IMR-90 (cell line): ENCODE results near the gene SHROOM4. TPM values are rescaled to one million over a fixed set of nuclear protein-coding genes. Genes with fewer than 3 reads are reported as not detected.

Source experiments
- ATAC-seq: fragments of 200-7000 bp; cut with Tn5 transposase; 2 replicates; pipeline ENCODE4 v1.9.1; 2020; ENCODE audit warnings: low read depth, mild to moderate bottlenecking, moderate library complexity
- BruUV-seq: library from RNA; stranded (reverse); fragments of 400-500 nt; replicated peaks from 2 replicates; lab custom pipeline; 2021; lab: Mats Ljungman, UMichigan
- CTCF ChIA-PET: fragments of 300-600 bp; formaldehyde crosslinking; extraction: SDS; loops from one replicate; lab custom pipeline; 2021; ENCODE audit warnings: antibody characterized with exemption; lab: Yijun Ruan, JAX
- POLR2A ChIA-PET: fragments of 300-600 bp; sonication (Branson Sonifier 250); formaldehyde crosslinking; loops from one replicate; lab custom pipeline; 2022; ENCODE audit warnings: antibody characterized with exemption; ENCODE audit not compliant: unreplicated experiment; lab: Charles Lee
- DNase-seq: peaks from one replicate; pipeline ENCODE4 v3.0.0; 2013
- H2AFZ ChIP-seq: replicated peaks from 2 replicates; pipeline ENCODE3; 2013; ENCODE audit warnings: low read length, mild to moderate bottlenecking; ENCODE audit not compliant: poor library complexity
- H2AK5ac ChIP-seq: 2 replicates; pipeline ENCODE4 v1.6.1; 2013; ENCODE audit warnings: low read depth, low read length, inconsistent platforms
- H2AK9ac ChIP-seq: replicated peaks from 2 replicates; pipeline ENCODE3; 2013; ENCODE audit warnings: mild to moderate bottlenecking, low read depth, low read length, moderate library complexity; ENCODE audit not compliant: poor library complexity
- H2BK120ac ChIP-seq: 2 replicates; pipeline ENCODE4 v1.6.1; 2013; ENCODE audit warnings: low read depth, low read length, inconsistent platforms
- H2BK15ac ChIP-seq: 3 replicates; pipeline ENCODE4 v1.6.1; 2013; ENCODE audit warnings: low read depth, low read length, inconsistent platforms
- H2BK20ac ChIP-seq: 2 replicates; pipeline ENCODE4 v1.6.1; 2013; ENCODE audit warnings: low read depth, mild to moderate bottlenecking, inconsistent platforms, low read length, moderate library complexity
- H2BK5ac ChIP-seq: 2 replicates; pipeline ENCODE4 v1.6.1; 2013; ENCODE audit warnings: mild to moderate bottlenecking, low read depth, low read length, inconsistent platforms; ENCODE audit not compliant: poor library complexity, severe bottlenecking
- H3K14ac ChIP-seq: replicated peaks from 2 replicates; pipeline ENCODE4 v1.6.1; 2013; ENCODE audit warnings: low read depth, low read length, inconsistent platforms
- H3K18ac ChIP-seq: 2 replicates; pipeline ENCODE4 v1.6.1; 2013; ENCODE audit warnings: low read depth, low read length, control low read depth
- H3K23ac ChIP-seq: 2 replicates; pipeline ENCODE4 v1.6.1; 2013; ENCODE audit warnings: low read depth, low read length, inconsistent platforms
- H3K27ac ChIP-seq: 2 replicates; pipeline ENCODE4 v1.5.1; 2013; ENCODE audit warnings: mild to moderate bottlenecking, control low read depth, low read length; ENCODE audit not compliant: insufficient read depth
- H3K27me3 ChIP-seq: 2 replicates; pipeline ENCODE4 v1.6.1; 2013; ENCODE audit warnings: low read length; ENCODE audit not compliant: control insufficient read depth, insufficient read depth
- H3K36me3 ChIP-seq: 2 replicates; pipeline ENCODE4 v1.6.1; 2013; ENCODE audit warnings: low read length, mixed read lengths; ENCODE audit not compliant: control insufficient read depth, insufficient read depth
- H3K4ac ChIP-seq: 2 replicates; pipeline ENCODE4 v1.6.1; 2013; ENCODE audit warnings: low read depth, low read length, inconsistent platforms
- H3K4me1 ChIP-seq: 2 replicates; pipeline ENCODE4 v1.6.1; 2013; ENCODE audit warnings: low read length, mixed read lengths; ENCODE audit not compliant: control insufficient read depth, insufficient read depth
- H3K4me2 ChIP-seq: 2 replicates; pipeline ENCODE4 v1.6.1; 2013; ENCODE audit warnings: low read depth, mild to moderate bottlenecking, control low read depth, low read length, moderate library complexity
- H3K4me3 ChIP-seq: 2 replicates; pipeline ENCODE4 v1.5.1; 2013; ENCODE audit warnings: low read depth, mild to moderate bottlenecking, control low read depth, low read length, moderate library complexity; ENCODE audit not compliant: insufficient read depth
- H3K56ac ChIP-seq: 2 replicates; pipeline ENCODE4 v1.6.1; 2013; ENCODE audit warnings: low read length, inconsistent platforms; ENCODE audit not compliant: insufficient read depth; ENCODE audit errors: extremely low read depth
- H3K79me1 ChIP-seq, 2 experiments: 2 replicates each; pipeline ENCODE4 v1.6.1; 2013; ENCODE audit warnings: low read length in 2 of 2, inconsistent platforms in 1 of 2, low read depth in 1 of 2
- H3K9ac ChIP-seq: 2 replicates; pipeline ENCODE4 v1.6.1; 2013; ENCODE audit warnings: low read depth, low read length, control low read depth
- H3K9me1 ChIP-seq: 2 replicates; pipeline ENCODE4 v1.6.1; 2013; ENCODE audit warnings: low read length, inconsistent platforms; ENCODE audit not compliant: insufficient read depth
- H3K9me3 ChIP-seq: 2 replicates; pipeline ENCODE4 v1.6.1; 2013; ENCODE audit warnings: low read length; ENCODE audit not compliant: control insufficient read depth, insufficient read depth
- H4K20me1 ChIP-seq: 2 replicates; pipeline ENCODE4 v1.6.1; 2013; ENCODE audit warnings: low read length, inconsistent platforms; ENCODE audit not compliant: insufficient read depth
- H4K5ac ChIP-seq: 2 replicates; pipeline ENCODE4 v1.6.1; 2013; ENCODE audit warnings: mild to moderate bottlenecking, low read depth, low read length, control low read depth
- H4K8ac ChIP-seq, 2 experiments: 2 replicates each; pipeline ENCODE4 v1.6.1; 2013; ENCODE audit warnings: low read depth in 2 of 2, low read length in 2 of 2, control low read depth in 1 of 2, inconsistent platforms in 1 of 2
- H4K91ac ChIP-seq: 2 replicates; pipeline ENCODE4 v1.6.1; 2013; ENCODE audit warnings: low read depth, low read length, inconsistent platforms; ENCODE audit not compliant: insufficient read depth
- FOS ChIP-seq: fragments of 150-350 bp; IDR thresholded peaks from 2 replicates; pipeline ENCODE4 v1.6.1; 2016; ENCODE audit warnings: low read depth, low read length
- MXI1 ChIP-seq: IDR thresholded peaks from 2 replicates; pipeline ENCODE4 v1.6.1; 2012; ENCODE audit warnings: low read depth, mild to moderate bottlenecking, low read length, moderate library complexity, borderline replicate concordance
- WGBS, 2 experiments: methylation state at CpG; one replicate each; pipeline versions ENCODE4 v1.1.5 to v1.1.7; 2013; ENCODE audit warnings: missing lambda C conversion rate in 2 of 2; ENCODE audit not compliant: insufficient read length in 1 of 2; ENCODE audit errors: extremely low coverage in 2 of 2; 5-methylcytosine and 5-hydroxymethylcytosine counted together
- dilution Hi-C: fragments of 300-500 bp; cut with HindIII; formaldehyde crosslinking; loops from one replicate; pipeline ENCODE4 v1.14.3; 2018; ENCODE audit warnings: low sequenced_read_pairs; ENCODE audit not compliant: unreplicated experiment
- in situ Hi-C: fragments of 300-500 bp; cut with MboI; formaldehyde crosslinking; loops from 3 replicates; pipeline ENCODE4 v1.14.3; 2019; ENCODE audit warnings: low sequenced_read_pairs, inconsistent platforms, mixed read lengths
- intact Hi-C: fragments of 100-400 bp; cut with micrococcal nuclease; formaldehyde crosslinking; loops from 2 replicates; pipeline ENCODE4 v1.10.0; 2022
- polyA plus RNA-seq, 3 experiments: library from polyadenylated mRNA; depleted of rRNA; stranded (reverse); fragments of >200 nt; gene quantifications; 2 replicates each; pipeline ENCODE4 v1.2.3, GENCODE V29; 2012; ENCODE audit warnings: low replicate concordance in 1 of 3
- total RNA-seq: library from RNA; depleted of rRNA; stranded (reverse); fragments of >200 nt; gene quantifications from 2 replicates; pipeline ENCODE4 v1.2.3, GENCODE V29; 2012

Gene SHROOM4
- total and polyA plus RNA-seq, 2 of the 4 experiments (the other 2 are of a cell fraction): 1.0 to 2.2 TPM

GRCh38 chrX:50815120-50815519 is 1.1 kb upstream of the SHROOM4 start:
- Histone ChIP-seq H3K9ac (no peak overlapping the region), H3K4ac (no peak overlapping the region)
- 53% methylated on average over 2 of the region's 9 CpGs; no CpG with 5 or more reads in 1 of the 2 experiments for WGBS, 2 experiments

More at GRCh38 chrX:50815120-50815519, 1.1 kb upstream of the SHROOM4 start:
- intact Hi-C loops: no loop called here
- ATAC-seq: no peak
- Histone ChIP-seq H3K4me3 (no peak overlapping the region), H3K9me1 (no peaks in the 10 kb centered on the region), H3K56ac (no peak overlapping the region), H2BK15ac (no peak overlapping the region), H3K27me3 (no peaks in the 10 kb centered on the region), H2BK120ac (no peak overlapping the region), H4K8ac (no peak overlapping the region; a peak in 1 of 4 replicates), H3K9me3 (no peaks in the 10 kb centered on the region), H3K14ac (no peak overlapping the region), H4K20me1 (no peaks in the 10 kb centered on the region), H2BK5ac (no peak overlapping the region), H2AFZ (peak overlapping the region; percentile 21), H3K4me1 (no peaks in the 10 kb centered on the region), H3K4me2 (no peak overlapping the region), H2AK5ac (no peak overlapping the region), H4K91ac (no peak overlapping the region), H3K27ac (no peak overlapping the region), H3K36me3 (no peaks in the 10 kb centered on the region), H3K23ac (no peak overlapping the region), H3K18ac (no peak overlapping the region), H2AK9ac (no peak overlapping the region), H4K5ac (no peak overlapping the region), H3K79me1 (no peaks in the 10 kb centered on the region), H2BK20ac (no peak overlapping the region)
- no TSS peak for BruUV-seq
- ChIA-PET POLR2A (no interaction called here), CTCF (no interaction called here)
- no peak for TF ChIP-seq MXI1
- TF ChIP-seq FOS: no peak
- DNase-seq: peak; percentile 31
- dilution Hi-C loops: no loop called here
- in situ Hi-C loops: no loop called here
